Endometrium (tissue), 2 donors: ENCODE measurements around the gene PRR23E.

Source experiments
- FAIRE-seq: peaks from 2 replicates; lab custom pipeline; 2012; peaks lifted over from hg19 to GRCh38; lab: Jason Lieb, UNC
- donor health status: control.
- donor health status: control.

Gene PRR23E

GRCh38 chr3:127228866-127229265 lies 35.9 kb downstream of the PRR23E start:
- no peak for FAIRE-seq

DNA sequence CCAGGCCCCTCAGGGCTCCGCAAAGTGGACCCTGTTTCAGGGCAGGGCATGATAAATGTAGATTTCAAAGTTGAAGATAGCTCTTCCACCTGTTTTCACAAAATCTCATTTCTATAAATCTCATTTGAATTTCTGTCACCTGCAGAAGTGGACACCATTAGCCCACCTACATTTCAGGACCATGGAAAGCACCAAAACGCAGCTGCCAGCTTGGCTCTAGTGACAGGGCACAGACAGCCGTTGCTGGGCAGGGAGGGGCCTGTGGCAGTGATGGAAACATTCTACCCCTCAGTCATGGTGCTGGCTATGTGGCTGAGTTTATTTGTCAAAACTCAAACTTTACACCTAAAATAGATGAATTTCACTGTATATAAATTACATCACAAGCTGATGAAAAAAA lies 40.4 kb downstream of the PRR23E start:
- FAIRE-seq = no peak

GRCh38 chr3:127234778-127235177 lies 41.8 kb downstream of the PRR23E start:
- no peak for FAIRE-seq

DNA sequence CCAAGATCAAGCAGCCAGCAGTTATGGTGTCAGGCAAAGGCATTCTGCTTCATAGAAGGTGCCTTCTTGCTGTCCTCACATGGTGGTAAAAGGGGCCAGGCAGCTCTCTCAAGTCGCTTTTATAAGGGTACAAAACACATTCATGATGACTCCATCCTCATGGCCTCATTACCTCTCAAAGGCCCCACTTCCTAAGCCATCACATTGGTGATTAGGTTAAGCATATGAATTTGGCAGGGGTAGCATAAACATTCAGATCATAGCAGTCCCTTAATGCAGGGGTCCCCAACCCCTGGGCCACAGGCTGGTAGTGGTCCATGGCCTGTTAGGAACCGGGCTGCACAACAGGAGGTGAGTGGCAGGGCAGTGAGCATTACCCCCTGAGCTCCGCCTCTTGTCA lies 42.8 kb downstream of the PRR23E start:
- FAIRE-seq = no peak

DNA sequence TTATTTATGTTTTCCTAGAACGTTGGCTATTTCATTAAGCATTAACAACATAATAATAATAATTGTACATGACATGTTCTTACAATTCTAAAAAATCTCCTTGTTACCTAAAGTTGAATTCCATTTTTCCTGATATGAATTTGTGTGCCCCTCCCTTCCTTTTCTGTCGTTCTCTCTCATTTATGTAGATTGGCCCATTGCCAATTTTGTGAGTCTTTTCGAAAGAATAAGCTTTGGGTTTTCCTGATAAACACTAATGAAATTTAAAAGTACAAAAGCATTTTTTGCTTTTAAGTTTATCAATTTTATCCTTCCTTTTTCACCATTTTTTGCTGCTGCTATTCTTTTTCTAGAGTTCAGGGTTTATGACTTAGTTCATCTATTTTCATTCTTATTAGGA lies 44.9 kb downstream of the PRR23E start:
- FAIRE-seq = no peak

DNA sequence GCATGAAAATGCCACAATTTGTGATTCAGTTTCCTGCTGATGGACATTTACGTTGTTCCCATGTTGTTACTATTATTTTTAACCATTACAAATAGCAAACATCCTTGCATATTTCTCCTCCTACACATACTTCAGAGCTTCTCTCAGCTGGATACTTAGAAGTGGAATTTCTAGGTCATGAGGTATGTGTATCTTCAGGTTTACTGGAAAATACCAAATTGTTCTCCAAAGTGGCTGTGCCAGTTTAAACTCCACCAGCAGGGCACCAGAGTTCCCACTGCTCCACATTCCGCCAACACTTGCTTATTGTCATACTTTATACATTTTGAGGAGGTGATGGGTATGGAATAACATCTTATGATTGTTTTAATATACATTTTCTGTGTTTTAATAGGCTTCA lies 45.7 kb downstream of the PRR23E start:
- no peak for FAIRE-seq

GRCh38 chr3:127247292-127247691 lies 54.4 kb downstream of the PRR23E start:
- no peak for FAIRE-seq
